Muscle of leg (tissue), 11 donors: ENCODE results near the gene ALG8. TPM values are rescaled to one million over a fixed set of nuclear protein-coding genes. Genes with fewer than 3 reads are reported as not detected.
"Not testable (repeated sequence)": the region's sequence is repeated elsewhere in the genome, so short reads cannot be mapped to it uniquely, and the experiment has no call there.

Experiments
- DNase-seq: peaks from one replicate; pipeline ENCODE4 v3.0.0; 2013
- H3K27ac ChIP-seq: one replicate; pipeline ENCODE4 v1.5.1; 2013; ENCODE audit warnings: mild to moderate bottlenecking, low read length, control low read depth
- H3K27me3 ChIP-seq: one replicate; pipeline ENCODE4 v1.6.1; 2013; ENCODE audit warnings: low read length; ENCODE audit not compliant: control insufficient read depth, insufficient read depth
- H3K36me3 ChIP-seq: one replicate; pipeline ENCODE4 v1.6.1; 2013; ENCODE audit warnings: low read length; ENCODE audit not compliant: control insufficient read depth, insufficient read depth
- H3K4me1 ChIP-seq: one replicate; pipeline ENCODE4 v1.6.1; 2013; ENCODE audit warnings: low read length; ENCODE audit not compliant: control insufficient read depth, insufficient read depth
- H3K4me3 ChIP-seq: one replicate; pipeline ENCODE4 v1.5.1; 2013; ENCODE audit warnings: low read length, control low read depth
- H3K9me3 ChIP-seq: replicated peaks from 2 replicates; pipeline ENCODE4 v1.6.1; 2013; ENCODE audit warnings: low read depth, low read length; ENCODE audit not compliant: control insufficient read depth
- WGBS: methylation state at CpG from one replicate; pipeline ENCODE4 v1.1.5; 2013; ENCODE audit warnings: missing lambda C conversion rate; ENCODE audit not compliant: insufficient coverage; 5-methylcytosine and 5-hydroxymethylcytosine counted together
- polyA plus RNA-seq, 8 donors: library from polyadenylated mRNA; unstranded; fragments of 120-200 nt; gene quantifications; one replicate each; pipeline versions ENCODE4 v1.2.1 to v1.2.3, GENCODE V29; 2013; ENCODE audit warnings: inconsistent platforms in 1 of 8, low replicate concordance in 1 of 8; ENCODE audit not compliant: insufficient read length in 8 of 8, insufficient read depth in 1 of 8
- total RNA-seq: library from RNA; stranded (reverse); fragments of 120-200 nt; gene quantifications from one replicate; pipeline ENCODE4 v1.2.4, GENCODE V29; 2013

Gene ALG8
- total and polyA plus RNA-seq, 9 donors: 21.1 to 30.7 (median 26.0) TPM

GRCh38 chr11:78176605-78177141 lies 37.2 kb upstream of the ALG8 start:
- no CpG with 5 or more reads among the region's 10 CpGs for WGBS
- H3K4me3 ChIP-seq: no peak overlapping the region
- peaks cover 2% of the 10 kb centered on the region for H3K9me3 ChIP-seq
- no peak overlapping the region for H3K27ac ChIP-seq
- H3K27me3 ChIP-seq: no peaks in the 10 kb centered on the region
- no peak for DNase-seq
- H3K36me3 ChIP-seq: peaks cover 32% of the 10 kb centered on the region
- H3K4me1 ChIP-seq: no peaks in the 10 kb centered on the region

DNA sequence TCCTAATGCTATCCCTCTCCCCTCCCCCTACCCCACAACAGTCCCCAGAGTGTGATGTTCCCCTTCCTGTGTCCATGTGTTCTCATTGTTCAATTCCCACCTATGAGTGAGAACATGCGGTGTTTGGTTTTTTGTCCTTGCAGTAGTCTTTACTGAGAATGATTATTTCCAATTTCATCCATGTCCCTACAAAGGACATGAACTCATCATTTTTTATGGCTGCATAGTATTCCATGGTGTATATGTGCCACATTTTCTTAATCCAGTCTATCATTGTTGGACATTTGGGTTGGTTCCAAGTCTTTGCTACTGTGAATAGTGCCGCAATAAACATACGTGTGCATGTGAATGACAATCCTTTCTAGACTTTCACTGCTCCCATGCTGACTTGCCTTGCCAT lies 36.4 kb upstream of the ALG8 start:
- H3K4me1 ChIP-seq, DNase-seq, H3K27me3 ChIP-seq, H3K9me3 ChIP-seq, H3K4me3 ChIP-seq, H3K27ac ChIP-seq: not testable (repeated sequence)
- 90% methylated on average over 2 of the region's 3 CpGs for WGBS
- peaks cover 35% of the 10 kb centered on the region for H3K36me3 ChIP-seq

GRCh38 chr11:78171951-78172350 lies 32.5 kb upstream of the ALG8 start:
- Histone ChIP-seq H3K9me3 (peaks cover 2% of the 10 kb centered on the region), H3K36me3 (peaks cover 38% of the 10 kb centered on the region), H3K4me1 (peaks cover 9% of the 10 kb centered on the region), H3K27ac (no peak overlapping the region), H3K27me3 (no peaks in the 10 kb centered on the region), H3K4me3 (no peak overlapping the region)
- 90% methylated on average over 3 of the region's 6 CpGs for WGBS
- DNase-seq: no peak

- DNase-seq: no peak
- Histone ChIP-seq H3K36me3 (peaks cover 30% of the 10 kb centered on the region), H3K27ac (no peak overlapping the region)
Observed at GRCh38 chr11:78170874-78171549, 31.6 kb upstream of the ALG8 start.

DNA sequence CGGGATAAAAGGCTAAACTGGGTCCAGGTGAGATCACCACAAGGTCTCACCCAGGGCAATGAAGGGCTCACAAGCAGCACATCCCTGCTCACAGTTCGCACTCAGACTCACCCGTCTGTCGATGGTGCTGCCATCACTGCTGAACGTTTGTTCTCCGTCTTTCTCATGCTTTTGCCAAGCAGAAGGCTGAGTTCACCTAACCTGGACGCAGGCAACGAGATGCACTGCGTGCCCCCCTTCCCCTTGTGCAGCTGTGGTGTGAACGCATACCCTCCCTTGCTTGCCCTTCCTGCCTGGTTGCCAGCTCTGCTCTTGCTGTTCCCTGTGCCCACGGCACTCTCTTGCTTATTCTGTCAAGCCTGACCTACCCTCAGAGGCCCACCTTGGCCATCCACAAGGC lies 31.0 kb upstream of the ALG8 start:
- H3K36me3 ChIP-seq: peaks cover 30% of the 10 kb centered on the region
- H3K27ac ChIP-seq: no peak overlapping the region
- WGBS: 90% methylated on average over 11 of the region's 11 CpGs

More at GRCh38 chr11:78170874-78171549, 31.6 kb upstream of the ALG8 start:
- H3K4me1 ChIP-seq: peaks cover 9% of the 10 kb centered on the region
- H3K27me3 ChIP-seq: no peaks in the 10 kb centered on the region
- WGBS: 80% methylated on average over 5 of the region's 7 CpGs
- H3K4me3 ChIP-seq: no peak overlapping the region
- peaks cover under 1% of the 10 kb centered on the region for H3K9me3 ChIP-seq

DNA sequence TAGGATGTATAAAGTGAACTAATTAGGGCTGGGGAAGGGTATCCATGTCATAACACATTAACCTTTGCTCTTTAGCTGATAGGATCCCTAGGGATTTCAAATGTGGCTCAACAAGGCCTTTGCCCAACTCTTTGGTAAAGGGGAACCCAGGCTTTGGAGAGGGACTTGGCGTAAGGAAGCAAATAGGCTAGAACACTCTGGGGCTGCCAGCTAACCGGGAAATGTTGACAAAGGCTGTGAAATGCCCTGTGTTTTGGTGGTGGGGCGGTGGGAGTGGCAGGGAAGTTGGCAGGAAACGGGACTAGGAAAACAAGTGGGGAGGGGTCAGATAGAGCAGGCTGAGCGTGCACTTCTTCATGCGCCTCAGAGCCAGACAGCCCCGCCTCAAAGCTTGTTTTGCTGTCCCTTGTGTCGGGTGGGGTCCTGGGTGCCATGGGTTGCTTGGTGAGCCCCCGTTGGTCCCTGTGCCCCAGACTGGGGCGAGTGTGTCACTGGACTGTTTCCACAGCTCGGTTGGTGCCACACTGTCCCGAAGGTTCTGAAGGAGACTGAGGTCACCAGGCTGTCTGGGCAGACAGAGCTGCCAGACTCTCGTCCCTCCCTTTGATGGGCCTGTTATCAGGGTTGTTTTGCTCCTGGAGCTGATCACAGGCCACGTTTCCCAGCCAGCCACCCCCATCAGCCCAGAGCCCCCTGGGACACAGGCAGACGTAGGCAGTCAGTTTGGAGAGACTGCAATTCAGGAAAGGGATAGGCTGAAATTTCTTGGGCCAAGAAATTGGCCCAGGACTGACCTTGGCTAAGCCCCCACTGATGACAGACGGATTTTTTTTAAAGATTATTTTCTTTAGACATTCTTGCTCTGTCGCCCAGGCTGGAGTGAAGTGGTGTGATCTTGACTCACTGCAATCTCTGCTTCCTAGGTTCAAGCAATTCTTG lies 29.4 kb upstream of the ALG8 start:
- peaks cover 9% of the 10 kb centered on the region for H3K4me1 ChIP-seq
- peak; percentile 72 for DNase-seq
- H3K9me3 ChIP-seq: no peaks in the 10 kb centered on the region
- peak overlapping the region; percentile 37 for H3K27ac ChIP-seq
- no peaks in the 10 kb centered on the region for H3K27me3 ChIP-seq
- H3K4me3 ChIP-seq: no peak overlapping the region
- peaks cover 26% of the 10 kb centered on the region for H3K36me3 ChIP-seq
- WGBS: 67% methylated on average over 12 of the region's 17 CpGs

More for the DNA sequence above, 31.0 kb upstream of the ALG8 start:
- DNase-seq: no peak
- H3K27me3 ChIP-seq: no peaks in the 10 kb centered on the region
- no peaks in the 10 kb centered on the region for H3K9me3 ChIP-seq
- peaks cover 9% of the 10 kb centered on the region for H3K4me1 ChIP-seq
- no peak overlapping the region for H3K4me3 ChIP-seq

DNA sequence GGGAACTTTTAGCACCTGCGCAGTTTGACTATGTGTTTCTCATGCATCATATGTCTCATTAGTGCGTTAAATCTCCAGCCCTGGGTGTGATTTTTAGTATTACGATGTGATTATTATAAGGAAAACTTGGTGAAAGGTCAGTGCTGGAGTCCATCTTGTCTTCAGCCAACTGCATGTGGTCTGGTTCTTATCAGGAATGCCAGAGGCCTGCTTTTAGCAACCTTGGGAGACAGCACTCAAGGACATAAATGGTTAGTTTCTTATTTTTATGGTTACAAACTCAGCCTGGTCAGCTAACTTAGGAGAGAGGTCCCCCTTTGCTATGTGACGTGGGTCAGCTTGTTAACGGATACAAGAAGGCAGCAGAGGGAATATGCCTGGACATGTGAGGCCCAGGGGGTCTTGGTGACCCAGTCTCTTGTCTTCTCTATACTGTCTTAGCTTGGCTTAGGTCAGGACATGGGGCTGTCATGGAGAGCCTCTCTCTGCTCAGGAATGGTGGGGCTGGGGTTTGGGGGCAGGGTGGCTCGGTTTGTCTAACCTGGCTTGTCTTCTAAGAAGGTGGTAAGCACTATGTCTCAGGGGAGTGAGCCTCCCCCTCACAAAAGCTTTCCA lies 27.5 kb upstream of the ALG8 start:
- peaks cover 9% of the 10 kb centered on the region for H3K4me1 ChIP-seq
- 70% methylated on average over 3 of the region's 6 CpGs for WGBS

DNA sequence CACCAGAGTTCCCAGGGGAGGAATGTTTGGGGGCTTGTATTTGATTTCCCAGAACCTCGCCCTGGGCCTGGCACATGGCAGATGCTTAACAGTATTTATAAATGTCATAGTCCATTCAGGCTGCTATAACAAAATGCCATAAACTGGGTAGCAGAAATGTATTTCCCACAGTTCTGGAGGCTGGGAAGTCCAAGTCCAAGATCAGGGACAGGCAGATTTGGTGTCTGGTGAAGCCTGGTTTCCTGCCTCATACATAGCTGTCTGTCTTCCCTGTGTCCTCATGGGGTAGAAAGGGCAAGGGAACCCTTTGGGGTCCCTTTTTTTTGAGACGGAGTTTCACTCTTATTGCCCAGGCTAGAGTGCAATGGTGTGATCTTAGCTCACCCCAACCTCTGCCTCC lies 25.0 kb upstream of the ALG8 start:
- no peak overlapping the region for H3K27ac ChIP-seq
- no peaks in the 10 kb centered on the region for H3K27me3 ChIP-seq
- no peak overlapping the region for H3K4me3 ChIP-seq
- DNase-seq: no peak
- no CpG with 5 or more reads among the region's 2 CpGs for WGBS
- H3K9me3 ChIP-seq: no peaks in the 10 kb centered on the region
- no peaks in the 10 kb centered on the region for H3K36me3 ChIP-seq
- H3K4me1 ChIP-seq: peaks cover 8% of the 10 kb centered on the region

More for the DNA sequence above, 27.5 kb upstream of the ALG8 start:
- H3K9me3 ChIP-seq: no peaks in the 10 kb centered on the region
- H3K4me3 ChIP-seq: no peak overlapping the region
- H3K27me3 ChIP-seq: no peaks in the 10 kb centered on the region
- H3K27ac ChIP-seq: no peak overlapping the region
- no peak for DNase-seq
- H3K36me3 ChIP-seq: peaks cover 10% of the 10 kb centered on the region

DNA sequence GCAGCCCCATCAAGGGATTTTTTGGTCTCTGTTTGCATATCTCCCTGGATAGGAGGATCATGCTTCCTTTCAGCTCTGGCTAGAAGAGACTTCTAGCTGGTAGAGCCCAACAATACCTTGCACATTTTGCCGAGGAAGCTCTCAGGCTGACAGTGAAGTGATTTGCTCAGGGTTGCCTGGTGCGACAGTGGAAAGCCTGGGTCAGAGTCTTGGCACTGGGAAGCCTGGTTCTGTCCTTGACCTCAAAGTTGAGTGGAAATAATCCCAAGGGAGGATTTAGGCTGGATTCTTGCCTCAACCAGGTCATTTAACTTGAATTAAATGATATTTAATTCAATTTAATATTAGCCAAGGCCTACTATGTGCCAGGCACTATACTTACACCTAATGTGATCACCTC lies 24.4 kb upstream of the ALG8 start:
- no peaks in the 10 kb centered on the region for H3K9me3 ChIP-seq
- H3K4me3 ChIP-seq: no peak overlapping the region
- no peak for DNase-seq
- no peaks in the 10 kb centered on the region for H3K27me3 ChIP-seq
- WGBS: 71% methylated on average over 2 of the region's 2 CpGs
- H3K27ac ChIP-seq: no peak overlapping the region
- H3K36me3 ChIP-seq: no peaks in the 10 kb centered on the region
- peaks cover 3% of the 10 kb centered on the region for H3K4me1 ChIP-seq

DNA sequence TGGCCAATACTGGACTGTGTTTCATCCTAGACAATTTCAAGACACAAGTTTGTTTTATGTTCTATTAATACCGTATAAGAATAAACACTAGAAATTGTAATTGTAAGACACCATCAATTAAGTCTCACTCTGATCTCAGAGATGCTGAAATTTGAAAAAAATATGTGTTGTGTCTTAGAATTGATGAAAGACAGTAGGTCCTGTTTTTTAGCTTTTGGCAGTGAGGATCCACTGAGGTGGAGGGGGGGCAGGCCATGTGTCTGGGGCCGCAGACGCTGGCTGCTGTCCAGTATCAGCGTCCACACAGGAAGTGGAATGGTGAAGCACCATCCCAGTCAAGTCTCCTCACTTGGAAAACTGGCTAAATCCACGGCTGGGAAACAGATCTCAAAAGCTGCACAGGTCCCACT lies 22.5 kb upstream of the ALG8 start:
- 6% methylated on average over 3 of the region's 5 CpGs for WGBS
- H3K27ac ChIP-seq: no peak overlapping the region
- no peaks in the 10 kb centered on the region for H3K36me3 ChIP-seq
- peak; percentile 62 for DNase-seq
- H3K4me3 ChIP-seq: no peak overlapping the region
- no peaks in the 10 kb centered on the region for H3K27me3 ChIP-seq
- H3K9me3 ChIP-seq: no peaks in the 10 kb centered on the region
- H3K4me1 ChIP-seq: no peaks in the 10 kb centered on the region
